ENCODE results near the gene THOC5.
"Not testable (repeated sequence)": the region's sequence is repeated elsewhere in the genome, so short reads cannot be mapped to it uniquely, and the experiment has no call there.

Gene THOC5

GRCh38 chr22:29563652-29564460 is 10.3 kb upstream of the THOC5 start:
- DNase-seq (ENCODE audit: low read depth in 2 of 2, low spot score in 1 of 2): no peak

GRCh38 chr22:29559853-29560252 is 6.3 kb upstream of the THOC5 start:
- no peak for DNase-seq (ENCODE audit: low read depth in 2 of 2, low spot score in 1 of 2)

- DNase-seq (ENCODE audit: low read depth in 2 of 2, low spot score in 1 of 2): no peak
Measured at GRCh38 chr22:29559030-29559429, 5.5 kb upstream of the THOC5 start.

GRCh38 chr22:29555065-29555644 is 1.6 kb upstream of the THOC5 start:
- no peak for DNase-seq (ENCODE audit: low read depth in 2 of 2, low spot score in 1 of 2)

- not testable (repeated sequence) for DNase-seq (ENCODE audit: low read depth in 2 of 2, low spot score in 1 of 2)
Measured at GRCh38 chr22:29552357-29552756, 1.2 kb downstream of the THOC5 start.

GRCh38 chr22:29550005-29550404 is 3.6 kb downstream of the THOC5 start:
- DNase-seq (ENCODE audit: low read depth in 2 of 2, low spot score in 1 of 2): no peak

- DNase-seq (ENCODE audit: low read depth in 2 of 2, low spot score in 1 of 2): not testable (repeated sequence)
Measured at GRCh38 chr22:29545045-29545444, 8.5 kb downstream of the THOC5 start.

- DNase-seq (ENCODE audit: low read depth in 2 of 2, low spot score in 1 of 2): no peak
Measured at GRCh38 chr22:29541845-29542244, 11.7 kb downstream of the THOC5 start.

- no peak for DNase-seq (ENCODE audit: low read depth in 2 of 2, low spot score in 1 of 2)
Measured at GRCh38 chr22:29539105-29539504, 14.5 kb downstream of the THOC5 start.

GRCh38 chr22:29536411-29536810 is 17.1 kb downstream of the THOC5 start:
- no peak for DNase-seq (ENCODE audit: low read depth in 2 of 2, low spot score in 1 of 2)

- no peak for DNase-seq (ENCODE audit: low read depth in 2 of 2, low spot score in 1 of 2)
Measured at GRCh38 chr22:29531419-29531818, 22.1 kb downstream of the THOC5 start.

GRCh38 chr22:29530716-29531115 is 22.8 kb downstream of the THOC5 start:
- DNase-seq (ENCODE audit: low read depth in 2 of 2, low spot score in 1 of 2): no peak

- no peak for DNase-seq (ENCODE audit: low read depth in 2 of 2, low spot score in 1 of 2)
Measured at GRCh38 chr22:29528144-29528543, 25.4 kb downstream of the THOC5 start.

GRCh38 chr22:29524442-29525191 is 28.9 kb downstream of the THOC5 start:
- DNase-seq (ENCODE audit: low read depth in 2 of 2, low spot score in 1 of 2): no peak

GRCh38 chr22:29523761-29524160 is 29.8 kb downstream of the THOC5 start:
- no peak for DNase-seq (ENCODE audit: low read depth in 2 of 2, low spot score in 1 of 2)

- no peak for DNase-seq (ENCODE audit: low read depth in 2 of 2, low spot score in 1 of 2)
Measured at GRCh38 chr22:29521526-29521925, 32.0 kb downstream of the THOC5 start.

- DNase-seq (ENCODE audit: low read depth in 2 of 2, low spot score in 1 of 2): no peak
Measured at GRCh38 chr22:29520851-29521250, 32.7 kb downstream of the THOC5 start.

GRCh38 chr22:29519996-29520395 is 33.6 kb downstream of the THOC5 start:
- no peak for DNase-seq (ENCODE audit: low read depth in 2 of 2, low spot score in 1 of 2)

- DNase-seq (ENCODE audit: low read depth in 2 of 2, low spot score in 1 of 2): no peak
Measured at GRCh38 chr22:29518427-29518826, 35.1 kb downstream of the THOC5 start.

- no peak for DNase-seq (ENCODE audit: low read depth in 2 of 2, low spot score in 1 of 2)
Measured at GRCh38 chr22:29517215-29517908, 36.2 kb downstream of the THOC5 start.

- DNase-seq (ENCODE audit: low read depth in 2 of 2, low spot score in 1 of 2): no peak
Measured at GRCh38 chr22:29512031-29512430, 41.5 kb downstream of the THOC5 start.
